T-helper 2 cell treated with Interferon-gamma antibody and Interleukin-4, amounts not matched to agents 5 μg/mL and 100 μg/mL, for 36 hours (primary cell): ENCODE data around the gene FERD3L.

Experiments used
- DNase-seq: peaks from one replicate; pipeline ENCODE4 v3.0.0; 2021; ENCODE audit warnings: low spot score
- H3K27ac Mint-ChIP-seq: one replicate; pipeline ENCODE4 v1.8.0; 2021; ENCODE audit warnings: mild to moderate bottlenecking, mixed read lengths
- H3K27me3 Mint-ChIP-seq: one replicate; pipeline ENCODE4 v1.8.0; 2021; ENCODE audit warnings: low read depth, mixed read lengths
- H3K36me3 Mint-ChIP-seq: one replicate; pipeline ENCODE4 v1.8.0; 2021; ENCODE audit warnings: low read depth, mixed read lengths
- H3K4me1 Mint-ChIP-seq: one replicate; pipeline ENCODE4 v1.8.0; 2021; ENCODE audit warnings: low read depth, mixed read lengths
- H3K4me3 Mint-ChIP-seq: one replicate; pipeline ENCODE4 v1.8.0; 2022; ENCODE audit warnings: mild to moderate bottlenecking, moderate library complexity, mixed read lengths
- H3K9me3 Mint-ChIP-seq: one replicate; pipeline ENCODE4 v1.8.0; 2021; ENCODE audit warnings: mixed read lengths

FERD3L gene

GRCh38 chr7:19099194-19099593 lies 46.0 kb downstream of the FERD3L start:
- H3K9me3 Mint-ChIP-seq = no peaks in the 10 kb centered on the region
- H3K27ac Mint-ChIP-seq = no peak overlapping the region
- H3K4me1 Mint-ChIP-seq = no peaks in the 10 kb centered on the region
- peaks cover 3% of the 10 kb centered on the region for H3K27me3 Mint-ChIP-seq
- no peak for DNase-seq
- no peak overlapping the region for H3K4me3 Mint-ChIP-seq
- H3K36me3 Mint-ChIP-seq = no peaks in the 10 kb centered on the region

DNA sequence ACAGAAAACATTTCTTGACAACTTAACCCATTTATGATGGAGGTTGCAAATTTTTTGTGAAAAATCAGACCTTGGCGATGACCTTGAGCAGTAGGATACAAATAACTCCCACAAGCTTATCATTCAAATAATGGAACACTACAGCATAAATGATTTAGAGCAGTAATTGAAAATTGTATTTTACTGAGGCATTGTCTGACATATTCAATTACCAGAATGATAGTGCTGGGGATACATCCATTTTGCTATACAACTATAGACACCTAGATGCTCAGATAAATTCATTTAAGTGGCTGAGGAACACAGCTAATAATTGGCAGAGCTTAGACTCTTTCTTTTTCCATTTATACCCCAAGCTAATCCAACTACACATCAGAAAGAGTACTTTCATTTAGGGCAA lies 46.7 kb downstream of the FERD3L start:
- DNase-seq = no peak
- H3K27ac Mint-ChIP-seq = no peak overlapping the region

DNA sequence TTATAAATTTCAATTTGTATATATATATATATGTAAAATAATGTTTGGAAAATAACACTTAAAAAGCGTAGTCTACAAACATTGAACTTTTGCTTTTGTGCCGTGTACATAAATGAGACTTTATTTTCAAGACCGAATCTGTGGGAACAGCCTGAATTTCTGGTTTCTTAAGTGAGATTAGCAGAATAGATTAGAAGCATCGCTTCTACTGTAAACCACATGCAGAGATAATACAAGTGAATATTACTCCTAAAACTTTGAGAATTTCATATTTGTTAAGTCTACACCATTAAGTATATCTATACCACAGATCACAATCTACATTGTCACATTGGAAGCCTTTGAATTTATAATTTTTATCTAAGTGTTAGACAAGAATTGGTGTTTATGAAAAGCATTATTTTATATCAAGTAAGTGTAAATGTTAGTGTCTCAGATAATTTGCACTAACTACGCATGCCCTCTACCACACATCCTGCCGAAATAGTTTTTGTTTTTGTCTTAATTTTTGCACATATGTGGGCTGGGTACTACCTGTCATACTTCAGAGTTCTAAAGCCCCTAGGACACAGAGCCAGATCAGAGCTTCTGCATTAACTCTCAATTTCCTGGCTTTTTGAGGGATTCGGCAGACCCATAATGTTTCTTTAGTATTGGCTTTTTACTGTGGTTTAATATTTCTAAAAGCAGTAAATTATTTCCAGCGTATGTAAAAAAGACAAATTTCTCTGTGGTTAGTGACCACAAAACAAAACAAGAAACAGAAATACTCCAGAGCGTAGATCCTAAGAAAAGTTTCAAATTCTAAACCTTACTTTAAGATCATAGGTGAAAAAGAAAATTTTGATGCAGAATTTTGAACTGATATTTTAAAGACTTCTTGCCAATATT lies 47.8 kb downstream of the FERD3L start:
- no peak overlapping the region for H3K4me3 Mint-ChIP-seq
- H3K4me1 Mint-ChIP-seq = no peaks in the 10 kb centered on the region
- peaks cover 3% of the 10 kb centered on the region for H3K27me3 Mint-ChIP-seq
- no peak overlapping the region for H3K27ac Mint-ChIP-seq
- no peak for DNase-seq
- H3K36me3 Mint-ChIP-seq = no peaks in the 10 kb centered on the region
- H3K9me3 Mint-ChIP-seq = no peaks in the 10 kb centered on the region

More for the DNA sequence above, 46.7 kb downstream of the FERD3L start:
- peaks cover 3% of the 10 kb centered on the region for H3K27me3 Mint-ChIP-seq
- no peaks in the 10 kb centered on the region for H3K4me1 Mint-ChIP-seq
- no peaks in the 10 kb centered on the region for H3K9me3 Mint-ChIP-seq
- no peak overlapping the region for H3K4me3 Mint-ChIP-seq
- H3K36me3 Mint-ChIP-seq = no peaks in the 10 kb centered on the region

- H3K27ac Mint-ChIP-seq = no peak overlapping the region
- H3K9me3 Mint-ChIP-seq = no peaks in the 10 kb centered on the region
- no peak overlapping the region for H3K4me3 Mint-ChIP-seq
- H3K27me3 Mint-ChIP-seq = peaks cover 3% of the 10 kb centered on the region
- no peak for DNase-seq
- H3K4me1 Mint-ChIP-seq = no peaks in the 10 kb centered on the region
- no peaks in the 10 kb centered on the region for H3K36me3 Mint-ChIP-seq
Observed at GRCh38 chr7:19095353-19095860, 49.8 kb downstream of the FERD3L start.
